Urothelium cell line (cell line): ENCODE measurements around the gene CEP131.

Source experiments
- DNase-seq: peaks from one replicate; pipeline ENCODE4 v3.0.0; 2011; ENCODE audit warnings: low spot score, mixed read lengths
- FAIRE-seq: peaks from 2 replicates; lab custom pipeline; 2011; peaks lifted over from hg19 to GRCh38; lab: Jason Lieb, UNC

Gene CEP131

GRCh38 chr17:81170727-81171494 is 51.9 kb downstream of the CEP131 start:
- peak; percentile 85 for FAIRE-seq
- DNase-seq, result no peak

- DNase-seq (no peak), FAIRE-seq (peak; percentile 99)
Measured at GRCh38 chr17:81169870-81170309, 52.9 kb downstream of the CEP131 start.

- no peak for FAIRE-seq
- no peak for DNase-seq
Measured at GRCh38 chr17:81167638-81168037, 55.1 kb downstream of the CEP131 start.

GRCh38 chr17:81167194-81167524 is 55.6 kb downstream of the CEP131 start:
- FAIRE-seq (no peak), DNase-seq (no peak)

GRCh38 chr17:81166033-81166492 is 56.7 kb downstream of the CEP131 start, which contains the start of gene AATK:
Gene AATK (minus strand): TSS chr17:81166221. CDS start chr17:81165992, 229 bp downstream.
- peak; percentile 27 for FAIRE-seq
- peak; percentile 60 for DNase-seq

- FAIRE-seq (peak; percentile 50), DNase-seq (peak; percentile 55)
Measured at GRCh38 chr17:81165246-81166032, 57.3 kb downstream of the CEP131 start, which contains the start of gene PVALEF. Gene PVALEF (plus strand): TSS chr17:81165507. CDS start chr17:81181227, 15,720 bp downstream.

GRCh38 chr17:81164371-81165245 is 58.2 kb downstream of the CEP131 start:
- FAIRE-seq (peak; percentile 46), DNase-seq (no peak)

GRCh38 chr17:81163703-81164370 is 58.9 kb downstream of the CEP131 start:
- FAIRE-seq (no peak), DNase-seq (no peak)

GRCh38 chr17:81163051-81163695 is 59.6 kb downstream of the CEP131 start:
- no peak for DNase-seq
- no peak for FAIRE-seq

GRCh38 chr17:81162491-81162890 is 60.3 kb downstream of the CEP131 start:
- no peak for FAIRE-seq

GRCh38 chr17:81161972-81162371 is 60.8 kb downstream of the CEP131 start:
- DNase-seq, result no peak
- FAIRE-seq, result no peak

More at GRCh38 chr17:81162491-81162890, 60.3 kb downstream of the CEP131 start:
- no peak for DNase-seq

GRCh38 chr17:81161536-81161935 is 61.2 kb downstream of the CEP131 start:
- no peak for DNase-seq

GRCh38 chr17:81160747-81161453 is 61.9 kb downstream of the CEP131 start:
- peak; percentile 46 for FAIRE-seq
- no peak for DNase-seq

More at GRCh38 chr17:81161536-81161935, 61.2 kb downstream of the CEP131 start:
- no peak for FAIRE-seq

- no peak for FAIRE-seq
- DNase-seq, result no peak
Measured at GRCh38 chr17:81160306-81160705, 62.5 kb downstream of the CEP131 start.

- no peak for DNase-seq
- no peak for FAIRE-seq
Measured at GRCh38 chr17:81159611-81160265, 63.0 kb downstream of the CEP131 start.

GRCh38 chr17:81158688-81159590 is 63.8 kb downstream of the CEP131 start:
- FAIRE-seq (no peak), DNase-seq (no peak)
